HG03460 (cell line): ENCODE results near the gene CCL25.
"Not testable (repeated sequence)": the region's sequence is repeated elsewhere in the genome, so short reads cannot be mapped to it uniquely, and the experiment has no call there.

Experiments used
- ATAC-seq: cut with Tn5 transposase; IDR thresholded peaks from one replicate; pipeline ENCODE4 v1.9.1; 2021; ENCODE audit not compliant: unreplicated experiment

CCL25 gene

DNA sequence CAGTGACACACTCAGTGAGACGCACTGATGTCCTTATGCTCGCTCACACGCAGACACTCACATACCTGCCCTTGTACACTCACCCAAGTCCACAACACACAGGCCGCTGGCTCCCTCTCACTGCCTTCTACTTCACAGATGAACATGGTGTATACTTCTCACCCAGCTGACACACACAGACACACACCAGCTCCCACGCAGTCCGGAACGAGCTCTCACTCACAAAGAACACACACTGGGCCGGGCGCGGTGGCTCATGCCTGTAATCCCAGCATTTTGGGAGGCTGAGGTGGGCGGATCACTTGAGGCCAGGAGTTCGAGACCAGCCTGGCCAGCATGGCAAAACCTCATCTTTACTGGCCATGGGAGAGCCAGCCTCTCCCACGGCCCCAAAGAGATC is 31.6 kb downstream of the CCL25 start:
- ATAC-seq: no peak

GRCh38 chr19:8085598-8086408 is 33.2 kb downstream of the CCL25 start:
- no peak for ATAC-seq

DNA sequence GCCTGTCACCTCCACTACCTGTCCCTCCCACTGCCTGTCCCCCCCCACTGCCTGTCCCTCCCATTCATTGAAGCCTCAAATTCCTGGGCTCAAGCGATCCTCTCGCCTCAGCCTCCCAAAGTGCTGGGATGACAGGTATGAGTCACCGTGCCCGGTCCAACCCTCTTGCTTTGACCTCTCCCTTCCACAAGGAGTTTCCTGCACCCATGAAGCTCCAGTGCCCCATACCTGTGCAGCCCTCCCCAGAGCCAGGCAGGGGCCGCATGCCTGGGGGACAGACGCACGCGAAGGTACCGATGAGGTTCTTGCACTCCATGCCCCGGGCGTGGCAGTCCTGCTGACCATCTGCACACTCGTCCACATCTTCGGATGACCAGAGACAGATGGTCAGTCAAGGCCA is 34.3 kb downstream of the CCL25 start:
- ATAC-seq: no peak

- no peak for ATAC-seq
Measured at GRCh38 chr19:8087876-8088275, 35.3 kb downstream of the CCL25 start.

DNA sequence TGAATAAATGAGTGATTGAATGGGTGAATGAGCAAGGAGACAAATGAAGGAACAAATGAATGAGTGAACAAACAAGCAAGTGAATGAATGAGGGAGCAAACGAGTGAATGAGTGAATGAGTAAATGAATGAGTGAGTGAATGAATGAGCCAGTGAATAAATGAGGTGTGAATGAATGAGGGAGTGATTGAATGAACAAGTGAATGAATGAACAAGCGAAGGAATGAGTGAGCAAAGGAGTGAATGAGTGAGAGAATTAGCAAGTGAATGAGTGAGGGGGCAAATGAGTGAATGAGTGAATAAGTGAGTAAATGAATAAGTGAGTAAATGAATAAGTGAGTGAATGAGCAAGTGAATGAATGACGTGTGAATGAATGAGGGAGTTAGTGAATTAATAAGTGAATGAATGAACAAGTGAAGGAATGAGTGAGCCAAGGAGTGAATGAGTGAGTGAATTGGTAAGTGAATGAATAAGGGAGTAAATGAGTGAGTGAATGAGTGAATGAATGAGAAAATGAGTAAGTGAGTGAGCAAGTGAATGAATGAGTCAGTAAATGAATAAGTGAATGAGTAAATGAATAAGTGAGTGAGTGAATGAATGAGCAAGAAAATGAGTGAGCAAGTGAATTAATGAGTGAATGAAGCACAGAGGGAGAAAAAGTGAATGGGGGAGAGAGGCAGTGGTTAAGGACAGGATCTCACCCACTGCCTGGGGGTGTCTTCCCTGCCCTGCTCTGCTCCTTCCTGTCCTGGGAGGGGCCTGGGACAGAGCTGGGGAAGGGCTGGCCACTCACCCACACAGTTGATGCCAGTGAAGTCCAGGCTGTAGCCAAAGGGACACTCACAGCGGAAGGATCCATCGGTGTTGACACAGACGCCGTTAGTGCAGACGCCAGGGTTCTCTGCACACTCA is 36.4 kb downstream of the CCL25 start:
- ATAC-seq: no peak

GRCh38 chr19:8089664-8090601 is 37.4 kb downstream of the CCL25 start:
- no peak for ATAC-seq

DNA sequence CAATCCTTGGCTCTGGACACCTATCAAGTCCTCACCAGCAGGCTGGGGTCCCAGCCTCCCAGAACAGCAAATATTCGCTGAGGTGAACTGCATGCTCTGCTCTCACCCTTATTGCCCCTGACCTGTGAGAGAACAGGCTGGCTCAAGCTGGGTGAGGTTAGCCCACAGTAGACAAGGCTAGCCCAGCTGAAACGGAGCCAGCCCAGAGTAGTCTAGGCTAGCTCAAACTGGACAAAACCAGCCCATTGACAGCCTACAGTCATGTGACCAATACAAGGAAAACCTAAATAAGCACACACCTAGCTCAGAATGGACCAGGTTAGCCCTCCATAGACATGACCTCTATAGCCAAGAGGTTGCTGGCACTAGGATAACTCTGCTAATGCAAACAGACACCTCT is 38.4 kb downstream of the CCL25 start:
- ATAC-seq: no peak

- ATAC-seq: no peak
Measured at GRCh38 chr19:8093740-8094139, 41.2 kb downstream of the CCL25 start.

DNA sequence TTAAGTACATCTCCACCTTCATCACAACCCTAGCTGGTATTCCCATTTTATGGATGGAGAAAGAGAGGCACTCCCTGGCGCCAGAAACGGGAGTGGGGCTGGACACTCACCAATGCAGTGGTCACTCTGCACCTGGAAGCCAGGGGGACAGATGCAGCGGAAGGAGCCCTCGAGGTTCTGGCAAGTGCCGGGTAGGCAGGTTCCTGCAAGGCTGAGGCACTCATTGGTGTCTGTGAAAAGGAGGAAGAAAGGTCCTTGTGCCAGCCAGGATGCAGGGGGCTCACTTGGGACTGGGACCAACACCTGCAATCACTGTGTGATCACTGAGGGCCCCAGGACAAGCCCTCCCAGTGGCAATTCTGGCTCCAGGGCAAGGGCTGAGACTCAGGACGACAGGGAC is 41.8 kb downstream of the CCL25 start:
- no peak for ATAC-seq

DNA sequence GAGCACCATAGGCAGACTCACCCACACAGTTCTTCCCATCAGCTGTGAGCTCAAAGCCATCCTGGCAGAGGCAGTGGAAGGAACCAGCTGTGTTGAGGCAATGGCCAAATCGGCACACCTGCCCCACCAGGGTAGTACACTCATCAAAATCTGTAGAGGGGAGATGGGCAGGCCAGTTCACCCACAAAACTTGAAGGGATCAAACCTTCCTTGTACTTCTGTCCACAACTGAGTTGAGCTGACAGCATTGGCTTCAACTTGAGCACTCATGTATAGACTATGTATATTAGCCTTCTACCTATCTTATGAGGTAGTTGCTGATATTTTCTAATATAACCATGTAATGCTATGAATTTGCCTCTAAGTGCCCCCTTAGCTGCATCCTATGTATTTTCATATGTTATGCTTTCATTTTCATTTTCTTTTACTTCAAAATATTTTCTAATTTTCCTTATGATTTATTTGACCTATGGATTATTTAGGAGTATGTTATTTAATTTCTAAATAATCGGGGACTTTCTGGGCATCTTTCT is 42.9 kb downstream of the CCL25 start:
- ATAC-seq: no peak

DNA sequence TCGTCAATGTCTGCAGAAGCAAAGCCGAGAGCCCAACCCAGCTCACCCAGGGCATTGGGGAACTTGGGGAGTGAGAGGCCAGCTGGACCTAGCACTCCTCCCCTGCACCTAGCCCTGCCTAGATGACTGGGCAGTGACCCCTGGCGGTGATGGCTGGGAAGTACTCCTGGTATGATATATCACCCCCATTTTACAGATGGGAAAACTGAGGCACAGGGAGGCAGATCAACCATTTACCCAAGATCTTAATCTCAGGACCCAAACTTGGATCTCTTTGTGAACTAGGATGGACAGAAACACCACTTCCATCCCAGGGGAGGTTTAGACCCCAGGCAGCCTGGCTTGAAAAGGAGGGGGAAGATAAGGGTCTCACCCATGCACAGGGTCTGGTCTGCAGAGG is 43.5 kb downstream of the CCL25 start:
- no peak for ATAC-seq

DNA sequence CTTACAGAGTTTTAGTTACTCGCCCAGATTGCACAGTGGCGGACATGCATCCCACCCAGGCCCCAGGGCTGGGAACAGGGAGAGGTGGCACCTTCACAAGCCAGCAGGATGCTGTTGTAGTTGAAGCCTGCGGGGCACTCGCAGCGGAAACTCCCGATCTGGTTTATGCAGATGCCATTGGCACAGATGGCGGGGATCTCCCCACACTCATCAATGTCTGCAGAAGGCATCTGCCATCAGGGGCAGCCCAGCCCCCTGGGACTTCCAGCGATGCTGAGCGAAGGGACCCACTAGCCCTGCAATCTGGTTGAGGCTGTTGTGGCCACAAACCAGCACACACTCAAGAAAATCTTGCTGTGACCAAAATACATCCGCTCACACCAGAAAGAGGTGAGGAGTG is 44.6 kb downstream of the CCL25 start:
- no peak for ATAC-seq

DNA sequence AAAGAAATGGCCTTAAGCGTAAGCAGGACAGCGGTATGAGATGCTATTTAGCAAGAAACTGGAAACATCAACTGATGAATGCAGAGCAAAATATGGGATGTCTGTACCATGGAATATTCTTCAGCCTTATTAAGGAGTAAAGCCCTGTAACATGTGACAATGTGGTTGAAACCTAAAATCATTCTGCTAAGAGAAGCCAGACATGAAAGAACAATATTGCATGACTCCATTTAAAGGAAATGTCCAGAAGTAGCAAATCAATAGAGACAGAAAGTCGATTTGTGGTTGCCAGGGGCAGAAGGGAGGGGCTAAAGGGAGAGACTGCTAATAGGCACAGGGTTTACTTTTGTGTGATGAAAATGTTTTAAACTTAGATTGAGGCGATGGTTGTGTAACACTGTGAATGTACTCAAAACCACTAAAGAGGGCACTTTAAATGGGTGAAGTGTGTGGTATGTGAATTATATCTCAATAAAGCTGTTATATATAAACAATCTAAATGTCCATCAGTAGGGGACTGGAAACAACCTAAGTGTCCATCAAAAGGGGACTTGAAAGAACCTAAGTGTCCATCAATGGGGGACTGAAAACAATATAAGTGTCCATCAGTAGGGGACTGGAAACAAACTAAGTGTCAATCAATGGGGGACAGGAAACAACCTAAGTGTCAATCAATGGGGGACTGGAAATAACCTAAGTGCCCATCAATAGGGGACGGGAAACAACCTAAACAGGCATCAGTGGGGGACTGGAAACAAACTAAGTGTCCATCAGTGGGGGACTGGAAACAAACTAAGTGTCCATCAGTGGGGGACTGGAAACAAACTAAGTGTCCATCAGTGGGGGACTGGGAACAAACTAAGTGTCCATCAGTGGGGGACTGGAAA is 45.4 kb downstream of the CCL25 start:
- no peak for ATAC-seq

DNA sequence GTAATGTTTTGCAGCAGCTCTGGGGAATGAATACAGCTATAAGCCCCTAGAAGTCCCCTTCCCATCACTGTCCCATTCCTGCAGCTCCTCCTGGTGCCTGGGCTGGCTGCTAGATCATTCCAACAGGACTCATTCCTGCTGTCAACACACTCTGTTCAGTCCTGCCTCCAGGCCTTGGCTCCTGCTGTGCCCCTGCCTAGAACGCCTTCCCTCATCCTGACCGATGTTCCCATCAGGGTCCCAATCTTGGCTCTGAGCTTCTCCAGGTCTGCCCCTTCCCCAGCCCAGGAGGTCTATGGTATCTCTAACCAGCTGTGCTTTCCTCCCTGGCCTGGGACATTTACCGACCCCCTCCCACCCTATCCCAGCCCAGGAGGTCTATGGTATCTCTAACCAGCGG is 48.8 kb downstream of the CCL25 start:
- ATAC-seq: no peak

DNA sequence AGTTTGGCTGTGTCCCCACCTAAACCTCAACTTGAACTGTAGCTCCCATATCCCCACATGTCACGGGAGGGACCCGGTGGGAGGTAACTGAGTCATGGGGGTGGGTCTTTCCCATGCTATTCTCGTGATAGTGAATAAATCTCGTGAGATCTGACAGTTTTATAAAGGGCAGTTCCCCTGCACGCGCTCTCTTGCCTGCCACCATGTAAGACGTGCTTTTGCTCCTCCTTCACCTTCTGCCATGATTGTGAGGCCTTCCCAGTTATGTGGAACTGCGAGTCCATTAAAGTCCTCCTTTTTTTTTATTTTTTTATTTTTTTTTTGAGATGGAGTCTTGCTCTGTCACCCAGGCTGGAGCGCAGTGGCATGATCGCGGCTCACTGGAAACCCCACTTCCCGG is 49.4 kb downstream of the CCL25 start:
- ATAC-seq: not testable (repeated sequence)

GRCh38 chr19:8105471-8105870 is 52.9 kb downstream of the CCL25 start:
- ATAC-seq: no peak

- ATAC-seq: no peak
Measured at GRCh38 chr19:8107301-8107903, 54.8 kb downstream of the CCL25 start.

GRCh38 chr19:8108560-8109445 is 56.2 kb downstream of the CCL25 start:
- no peak for ATAC-seq
